ENCODE results near the gene KCNH5.

Gene KCNH5

DNA sequence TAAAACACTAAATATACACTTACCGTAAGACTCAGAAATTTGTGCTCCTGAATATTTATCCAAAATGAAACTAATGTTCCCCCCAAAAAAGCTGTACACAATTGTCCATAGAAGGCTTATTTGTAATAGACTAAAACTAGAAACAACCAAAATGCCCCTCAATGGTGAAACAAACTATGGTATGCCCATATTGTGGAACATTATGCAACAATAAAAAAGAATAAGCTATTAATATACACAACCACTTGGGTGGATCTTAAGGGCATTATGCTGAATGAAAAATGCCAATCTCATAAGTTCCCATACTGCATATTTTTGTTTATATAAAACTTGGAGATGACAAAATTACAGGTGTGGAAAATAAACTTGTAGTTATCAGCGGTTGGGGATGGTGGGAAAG lies 357.4 kb downstream of the KCNH5 start:
- DNase-seq (ENCODE audit: low read depth in 1 of 2, low spot score in 1 of 2): no peak

DNA sequence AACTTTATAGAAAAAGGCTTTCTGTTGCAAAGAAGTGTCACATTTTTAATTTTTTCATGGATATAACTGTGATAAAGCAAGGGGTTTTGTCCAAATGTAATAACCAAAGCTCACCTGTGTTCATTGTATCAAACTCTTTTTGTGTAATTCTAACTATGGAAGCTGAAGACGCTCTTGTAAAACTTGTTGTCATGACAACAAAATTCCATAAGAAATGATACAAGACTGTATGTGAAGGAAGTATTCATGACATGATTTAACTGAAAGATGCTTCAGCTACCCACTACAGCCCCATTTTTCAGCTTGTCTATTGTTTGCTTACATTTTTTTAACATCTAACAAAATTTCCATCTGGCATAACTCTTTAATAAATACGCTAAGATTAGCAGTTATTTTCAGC lies 360.9 kb downstream of the KCNH5 start:
- no peak for DNase-seq (ENCODE audit: low read depth in 1 of 2, low spot score in 1 of 2)

DNA sequence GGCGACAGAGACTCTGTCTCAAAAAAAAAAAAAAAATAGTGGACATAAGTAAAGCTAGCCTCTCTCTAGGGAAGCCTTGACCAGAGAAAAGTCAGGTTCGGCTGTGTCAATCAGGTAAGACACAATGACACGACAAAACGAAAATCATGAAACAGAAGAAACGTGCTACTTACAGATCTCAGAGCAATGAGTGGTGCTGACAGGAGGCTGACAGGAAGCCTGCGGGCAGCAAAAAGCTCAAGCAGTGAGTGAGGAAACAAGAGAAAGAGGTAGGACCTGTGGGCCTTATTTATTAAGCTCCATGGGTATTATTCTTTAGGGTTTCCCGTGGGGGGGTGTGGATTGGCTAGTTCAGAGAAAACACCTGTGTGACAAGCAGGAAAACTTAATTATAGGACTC lies 363.1 kb downstream of the KCNH5 start:
- no peak for DNase-seq (ENCODE audit: low read depth in 1 of 2, low spot score in 1 of 2)

DNA sequence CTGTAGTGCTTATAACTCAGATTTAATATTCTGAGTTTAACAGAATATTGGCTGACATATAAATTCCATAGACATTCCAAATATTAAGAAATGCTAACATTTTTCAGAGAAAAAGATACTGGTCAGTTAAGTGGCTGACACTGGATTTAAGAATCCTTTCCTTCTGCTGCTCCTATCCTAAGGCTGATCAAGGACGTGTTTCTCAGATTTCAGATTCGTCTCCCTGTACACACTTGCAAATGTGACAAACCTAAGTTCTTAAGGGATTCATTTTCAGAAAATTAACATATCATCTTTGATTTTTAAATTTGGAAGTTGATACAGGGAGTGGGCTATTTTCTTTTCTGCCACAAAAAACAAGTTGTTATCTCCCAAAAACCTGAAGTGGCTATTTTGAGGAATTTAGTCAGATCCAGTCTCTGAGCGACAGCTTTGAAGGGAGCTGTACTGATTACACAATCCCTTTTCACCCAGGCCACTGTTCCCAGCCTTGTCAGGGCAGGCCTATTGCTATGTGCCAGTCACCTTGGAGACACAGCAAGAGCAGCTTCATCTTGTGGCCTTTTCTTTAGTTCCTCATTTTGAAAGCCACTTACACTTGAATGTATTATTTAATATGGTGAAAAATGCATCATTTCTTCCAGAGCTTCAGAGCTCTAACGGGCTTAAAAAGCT lies 370.6 kb downstream of the KCNH5 start:
- no peak for DNase-seq (ENCODE audit: low read depth in 1 of 2, low spot score in 1 of 2)

DNA sequence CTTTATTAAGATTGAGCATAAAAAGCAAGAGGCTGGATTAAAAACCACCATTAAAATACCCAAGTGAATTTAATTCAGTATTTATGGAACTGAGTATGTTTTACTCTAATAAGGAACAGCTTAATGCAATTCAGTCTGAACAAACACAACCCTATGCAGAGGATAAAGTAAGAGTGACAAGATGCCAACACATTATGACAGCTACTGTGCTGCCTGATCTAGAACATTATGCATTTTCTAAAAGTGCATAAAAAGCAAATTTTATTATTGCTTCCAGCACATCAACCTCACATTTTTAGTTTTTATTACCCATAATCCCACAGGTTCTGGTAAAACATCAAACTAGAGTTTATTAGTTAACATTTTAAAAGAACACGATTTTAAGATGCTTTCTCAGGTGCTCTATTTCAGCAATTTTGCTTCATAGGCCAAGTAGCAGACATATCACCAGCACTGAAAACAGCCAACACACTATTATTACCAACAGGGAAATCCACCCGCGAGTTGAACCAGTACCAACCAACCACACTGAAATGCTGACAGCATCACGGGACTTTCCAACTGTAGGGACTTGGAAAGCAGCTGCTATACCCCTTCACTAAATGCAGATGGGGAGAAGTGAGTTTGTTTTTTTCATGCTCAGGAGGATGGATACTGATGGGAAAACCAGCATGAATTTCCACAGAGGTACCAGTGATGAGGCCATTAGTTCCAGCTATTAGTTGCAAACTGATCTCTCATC lies 372.1 kb downstream of the KCNH5 start:
- DNase-seq (ENCODE audit: low read depth in 1 of 2, low spot score in 1 of 2): no peak

DNA sequence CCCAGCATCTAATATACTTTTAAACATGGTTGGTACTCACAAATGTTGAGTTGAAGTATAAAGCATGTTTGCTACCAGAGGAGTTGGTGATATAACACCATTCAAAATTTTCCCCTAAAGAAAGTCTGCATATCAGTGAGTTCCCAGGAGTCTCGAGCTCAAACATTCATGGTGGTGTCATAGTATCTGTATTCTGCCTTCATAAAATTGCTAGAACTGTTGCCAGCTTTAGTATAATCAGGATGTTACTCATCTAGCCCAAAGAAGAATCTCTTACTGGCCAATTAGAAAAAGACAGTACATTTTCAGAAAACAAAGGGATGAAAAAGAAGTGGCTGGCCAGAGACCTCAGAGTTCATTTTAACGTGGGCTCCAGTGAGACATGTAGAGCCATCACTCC lies 374.7 kb downstream of the KCNH5 start:
- no peak for DNase-seq (ENCODE audit: low read depth in 1 of 2, low spot score in 1 of 2)

DNA sequence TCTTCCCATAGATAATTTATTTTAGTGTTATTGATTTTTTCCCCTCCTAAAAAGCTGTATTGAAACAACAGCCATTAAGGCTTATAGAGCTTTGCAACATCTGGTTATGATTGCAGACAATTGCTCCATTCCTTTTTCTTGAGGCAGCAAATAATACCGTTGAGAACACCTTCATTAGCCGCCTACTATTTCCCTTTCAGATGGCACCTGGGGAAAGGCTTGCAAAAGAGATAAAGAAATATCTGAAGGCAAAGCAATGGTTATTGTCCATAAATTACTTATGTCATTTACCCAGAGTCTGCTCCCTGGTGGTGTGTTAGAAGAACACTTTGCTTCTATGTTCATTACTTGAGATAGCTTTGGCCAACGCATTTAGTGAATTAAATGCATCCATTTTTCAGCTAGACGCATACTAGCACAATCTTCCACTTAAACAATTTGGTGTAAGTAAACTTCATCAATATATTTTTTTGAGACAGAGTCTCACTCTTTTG lies 377.8 kb downstream of the KCNH5 start:
- no peak for DNase-seq (ENCODE audit: low read depth in 1 of 2, low spot score in 1 of 2)

DNA sequence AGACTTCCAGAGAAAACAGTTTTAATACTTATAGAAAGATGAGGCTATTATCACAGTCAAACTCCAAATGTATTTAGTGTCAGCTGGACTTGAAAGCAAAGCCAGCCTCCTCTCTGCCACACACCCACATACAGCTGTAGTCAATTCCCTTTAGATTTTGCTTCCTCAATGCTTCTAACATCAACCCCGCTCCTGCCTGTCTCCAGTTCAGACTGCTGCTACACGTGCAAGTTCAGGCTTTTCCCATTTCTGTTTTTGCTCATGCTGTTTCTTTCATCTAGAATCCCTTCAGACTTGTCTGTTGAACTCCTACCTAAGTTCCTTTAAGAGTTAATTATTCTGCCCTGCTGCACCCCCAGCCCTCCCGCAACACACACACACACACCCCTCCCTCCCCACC lies 380.0 kb downstream of the KCNH5 start:
- DNase-seq (ENCODE audit: low read depth in 1 of 2, low spot score in 1 of 2): no peak

DNA sequence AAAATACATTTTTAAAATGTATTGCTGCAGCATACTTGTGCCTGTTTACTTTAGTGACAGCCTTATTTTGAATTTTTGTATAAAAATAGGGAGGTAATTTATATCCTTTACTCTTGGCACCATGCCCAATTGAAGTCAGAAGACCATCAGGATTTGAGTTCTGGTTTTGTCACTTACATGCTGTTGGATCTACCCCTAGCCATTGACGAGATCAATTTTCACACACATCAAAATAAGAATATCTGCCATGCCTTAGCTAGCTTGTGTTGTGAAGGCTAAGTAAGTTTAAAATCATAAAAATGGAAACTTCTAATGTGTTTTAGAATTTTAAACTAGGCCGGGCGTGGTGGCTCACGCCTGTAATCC lies 381.8 kb downstream of the KCNH5 start:
- no peak for DNase-seq (ENCODE audit: low read depth in 1 of 2, low spot score in 1 of 2)

DNA sequence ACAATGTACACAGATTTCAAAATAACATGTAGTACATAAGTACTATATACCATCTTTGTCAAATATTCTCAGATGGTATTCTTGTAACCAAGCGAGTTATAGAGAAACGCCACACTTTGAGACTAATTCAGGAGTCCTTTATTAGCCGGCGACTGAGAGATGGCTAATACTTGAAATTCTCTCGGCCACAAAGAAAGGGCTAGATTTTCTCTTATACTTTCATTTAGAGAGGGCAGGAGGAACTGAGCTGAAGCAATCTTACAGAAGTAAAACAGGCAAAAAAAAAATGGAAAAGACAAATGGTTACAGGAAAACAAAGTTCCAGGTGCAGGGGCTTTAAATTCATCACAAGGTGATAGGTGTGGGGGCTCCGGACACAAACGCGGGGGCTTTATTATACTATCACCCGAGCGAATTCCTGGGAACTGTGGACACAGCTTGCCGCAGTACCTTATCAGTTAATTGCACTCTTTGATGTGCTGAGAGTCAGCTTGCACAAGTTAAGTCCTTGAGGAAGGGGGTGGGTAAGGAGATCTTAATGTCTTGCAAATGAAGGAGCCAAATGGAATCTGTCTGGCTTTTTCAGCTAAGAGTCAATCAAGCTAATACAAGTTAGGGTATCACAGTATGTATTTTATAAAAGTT lies 382.3 kb downstream of the KCNH5 start:
- no peak for DNase-seq (ENCODE audit: low read depth in 1 of 2, low spot score in 1 of 2)

DNA sequence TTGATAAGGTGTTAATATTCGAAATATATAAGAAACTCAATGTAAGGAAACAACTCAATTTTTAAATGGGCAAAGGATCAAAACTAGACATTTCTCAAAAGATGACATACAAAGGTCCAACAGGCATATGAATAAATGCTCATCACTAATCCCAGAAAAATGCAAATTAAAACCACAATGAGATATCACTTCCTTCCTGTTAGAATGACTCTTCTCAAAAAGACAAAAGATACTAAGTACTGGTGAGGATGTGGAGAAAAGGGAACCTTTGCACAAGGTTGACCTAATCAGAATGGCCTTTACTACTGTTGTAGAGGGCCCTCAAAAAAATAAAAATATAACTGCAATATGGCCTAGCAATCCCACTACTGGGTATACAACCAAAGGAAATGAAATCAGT lies 383.4 kb downstream of the KCNH5 start:
- DNase-seq (ENCODE audit: low read depth in 1 of 2, low spot score in 1 of 2): no peak

DNA sequence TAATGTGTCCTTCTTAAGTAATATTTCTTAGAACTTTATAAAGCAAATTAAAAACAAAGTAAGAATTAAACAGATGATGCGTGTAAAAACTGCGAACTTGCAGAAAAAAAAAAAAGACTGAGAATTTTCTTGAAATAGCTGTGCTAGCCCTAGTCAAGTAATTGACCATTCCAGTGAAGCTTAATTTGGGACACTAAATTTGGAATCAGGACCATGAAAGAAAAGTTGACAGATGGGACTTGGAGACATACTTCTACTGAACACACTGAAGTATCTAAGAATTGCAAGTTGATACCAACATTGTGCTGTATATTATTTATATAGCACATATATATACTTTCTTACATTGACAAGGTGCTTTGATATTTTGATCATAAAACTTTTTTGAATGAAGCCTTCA lies 386.6 kb downstream of the KCNH5 start:
- DNase-seq (ENCODE audit: low read depth in 1 of 2, low spot score in 1 of 2): no peak

DNA sequence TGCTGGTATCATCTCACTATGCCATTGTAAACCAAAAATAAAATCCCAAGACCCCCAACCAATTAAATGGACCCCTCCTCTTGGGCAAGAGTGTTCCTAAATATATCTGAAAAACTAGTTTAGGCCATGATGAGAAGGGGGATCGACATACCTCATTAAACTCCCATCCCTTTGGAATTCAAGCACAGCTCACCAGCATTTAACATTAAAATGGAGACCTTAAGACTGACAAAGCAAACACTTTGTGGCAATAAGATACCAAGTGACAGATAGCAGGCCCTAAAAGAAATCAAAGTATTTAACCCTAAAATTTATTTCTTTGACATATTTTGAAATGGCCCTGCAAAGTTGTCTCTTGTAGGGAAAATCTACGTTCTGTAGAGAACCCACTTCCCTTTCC lies 387.9 kb downstream of the KCNH5 start:
- no peak for DNase-seq (ENCODE audit: low read depth in 1 of 2, low spot score in 1 of 2)

DNA sequence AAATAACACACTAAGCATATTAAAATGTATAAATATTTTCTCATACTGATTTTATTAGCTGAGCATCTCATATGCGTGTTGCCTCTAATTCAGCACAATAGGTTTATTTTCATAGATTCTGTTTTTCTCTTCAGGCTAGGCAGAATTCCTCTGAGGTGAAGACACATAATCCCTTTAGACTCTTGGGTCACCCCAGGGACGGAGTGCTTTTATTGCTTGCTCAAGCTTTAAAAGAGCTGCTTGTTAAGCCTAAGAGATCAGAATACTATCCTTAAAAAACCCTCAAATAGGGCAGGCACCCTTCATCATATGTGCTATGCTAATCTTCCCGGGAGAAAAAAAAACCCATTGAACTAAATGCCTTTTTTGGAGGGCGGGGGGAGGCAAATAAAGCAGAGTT lies 390.1 kb downstream of the KCNH5 start:
- no peak for DNase-seq (ENCODE audit: low read depth in 1 of 2, low spot score in 1 of 2)

DNA sequence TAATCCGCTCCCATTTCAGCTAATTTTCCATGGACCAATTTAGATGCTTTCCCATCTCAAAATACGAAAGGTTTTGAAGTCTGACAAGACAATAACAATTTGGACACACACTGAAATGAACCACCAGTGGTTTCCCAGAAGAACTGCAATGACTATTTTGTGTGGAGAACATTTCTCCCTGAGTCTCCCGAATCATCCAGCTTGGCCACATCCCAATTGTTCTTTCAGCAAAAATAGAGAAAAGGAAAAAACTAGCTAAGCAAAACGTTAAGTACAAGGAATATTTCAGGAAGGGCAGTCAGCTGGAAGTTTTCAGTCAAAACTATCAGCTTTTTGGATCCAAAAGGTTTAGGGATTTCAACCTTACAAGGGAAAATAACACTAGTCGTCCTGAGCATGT lies 390.6 kb downstream of the KCNH5 start:
- DNase-seq (ENCODE audit: low read depth in 1 of 2, low spot score in 1 of 2): no peak

Measured in stimulated activated CD4-positive, alpha-beta T cell treated with anti-CD3 and anti-CD28 coated beads, Interleukin-15, amount 100 ng/mL, for 1 hour (primary cell).